HL-60 (cell line): ENCODE measurements around the gene KIAA1217.

Experiments used
- DNase-seq, 2 experiments: peaks; one replicate each; pipeline ENCODE4 v3.0.0-alpha.2; 2010 to 2020; ENCODE audit warnings: low read depth in 1 of 2, low spot score in 1 of 2
- H3K27ac ChIP-seq: fragments of 250-450 bp; sonication (Bioruptor Pico); replicated peaks from 2 replicates; pipeline ENCODE4 v1.5.1; 2020; ENCODE audit warnings: mild to moderate bottlenecking, moderate library complexity
- H3K27me3 ChIP-seq: fragments of 250-450 bp; sonication (Bioruptor Pico); 2 replicates; pipeline ENCODE4 v1.5.1; 2021; ENCODE audit warnings: mild to moderate bottlenecking, moderate library complexity; ENCODE audit not compliant: insufficient read depth, poor library complexity, severe bottlenecking
- H3K4me3 ChIP-seq: replicated peaks from 2 replicates; pipeline ENCODE4 v1.5.1; 2011; ENCODE audit warnings: mild to moderate bottlenecking, control low read depth, low read length; ENCODE audit not compliant: insufficient read depth
- GABPA ChIP-seq: IDR thresholded peaks from 2 replicates; pipeline ENCODE4 v1.6.1; 2012; ENCODE audit warnings: low read depth
- POLR2AphosphoS5 ChIP-seq: IDR thresholded peaks from 2 replicates; pipeline ENCODE4 v1.6.1; 2012; ENCODE audit warnings: low read depth
- SPI1 ChIP-seq: IDR thresholded peaks from 2 replicates; pipeline ENCODE4 v1.6.1; 2012; ENCODE audit warnings: low read depth, mild to moderate bottlenecking, borderline replicate concordance
- TF ChIP-seq, protein P1 (sequence below): IDR thresholded peaks from 2 replicates; pipeline ENCODE4 v1.6.1; 2012; ENCODE audit warnings: low read depth; ENCODE audit not compliant: insufficient replicate concordance
- TF ChIP-seq, protein P2 (sequence below): IDR thresholded peaks from one replicate; pipeline ENCODE4 v1.5.1; 2011; ENCODE audit warnings: low read length, control low read depth, inconsistent platforms; ENCODE audit not compliant: insufficient read depth

Gene KIAA1217

DNA sequence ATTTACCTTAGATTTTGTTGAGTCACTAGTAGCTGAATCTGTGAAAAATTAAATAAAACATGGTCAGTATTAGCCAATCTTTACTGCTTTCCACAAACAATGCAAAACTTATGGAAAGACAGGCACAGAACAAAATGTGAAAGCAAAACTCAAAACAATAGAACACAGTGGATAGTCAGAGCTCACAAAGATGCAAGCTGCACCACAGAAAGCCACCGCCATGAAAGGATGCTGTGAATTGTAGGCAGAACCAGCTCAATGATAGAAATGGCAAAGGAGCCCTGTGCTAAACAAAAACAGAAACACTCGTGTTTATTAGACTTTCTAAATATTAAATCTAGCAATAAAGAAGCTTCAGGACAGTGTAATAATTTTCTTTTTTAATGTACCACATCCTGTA is 380.3 kb downstream of the KIAA1217 start:
- DNase-seq, result no peak
- no peak overlapping the region for H3K4me3 ChIP-seq
- H3K27me3 ChIP-seq, result no peaks in the 10 kb centered on the region
- no peak overlapping the region for H3K27ac ChIP-seq
- TF ChIP-seq POLR2AphosphoS5 (no peak), SPI1 (no peak), GABPA (no peak)
- TF ChIP-seq, protein P1, sequence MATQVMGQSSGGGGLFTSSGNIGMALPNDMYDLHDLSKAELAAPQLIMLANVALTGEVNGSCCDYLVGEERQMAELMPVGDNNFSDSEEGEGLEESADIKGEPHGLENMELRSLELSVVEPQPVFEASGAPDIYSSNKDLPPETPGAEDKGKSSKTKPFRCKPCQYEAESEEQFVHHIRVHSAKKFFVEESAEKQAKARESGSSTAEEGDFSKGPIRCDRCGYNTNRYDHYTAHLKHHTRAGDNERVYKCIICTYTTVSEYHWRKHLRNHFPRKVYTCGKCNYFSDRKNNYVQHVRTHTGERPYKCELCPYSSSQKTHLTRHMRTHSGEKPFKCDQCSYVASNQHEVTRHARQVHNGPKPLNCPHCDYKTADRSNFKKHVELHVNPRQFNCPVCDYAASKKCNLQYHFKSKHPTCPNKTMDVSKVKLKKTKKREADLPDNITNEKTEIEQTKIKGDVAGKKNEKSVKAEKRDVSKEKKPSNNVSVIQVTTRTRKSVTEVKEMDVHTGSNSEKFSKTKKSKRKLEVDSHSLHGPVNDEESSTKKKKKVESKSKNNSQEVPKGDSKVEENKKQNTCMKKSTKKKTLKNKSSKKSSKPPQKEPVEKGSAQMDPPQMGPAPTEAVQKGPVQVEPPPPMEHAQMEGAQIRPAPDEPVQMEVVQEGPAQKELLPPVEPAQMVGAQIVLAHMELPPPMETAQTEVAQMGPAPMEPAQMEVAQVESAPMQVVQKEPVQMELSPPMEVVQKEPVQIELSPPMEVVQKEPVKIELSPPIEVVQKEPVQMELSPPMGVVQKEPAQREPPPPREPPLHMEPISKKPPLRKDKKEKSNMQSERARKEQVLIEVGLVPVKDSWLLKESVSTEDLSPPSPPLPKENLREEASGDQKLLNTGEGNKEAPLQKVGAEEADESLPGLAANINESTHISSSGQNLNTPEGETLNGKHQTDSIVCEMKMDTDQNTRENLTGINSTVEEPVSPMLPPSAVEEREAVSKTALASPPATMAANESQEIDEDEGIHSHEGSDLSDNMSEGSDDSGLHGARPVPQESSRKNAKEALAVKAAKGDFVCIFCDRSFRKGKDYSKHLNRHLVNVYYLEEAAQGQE, result no peak
- TF ChIP-seq, protein P2, sequence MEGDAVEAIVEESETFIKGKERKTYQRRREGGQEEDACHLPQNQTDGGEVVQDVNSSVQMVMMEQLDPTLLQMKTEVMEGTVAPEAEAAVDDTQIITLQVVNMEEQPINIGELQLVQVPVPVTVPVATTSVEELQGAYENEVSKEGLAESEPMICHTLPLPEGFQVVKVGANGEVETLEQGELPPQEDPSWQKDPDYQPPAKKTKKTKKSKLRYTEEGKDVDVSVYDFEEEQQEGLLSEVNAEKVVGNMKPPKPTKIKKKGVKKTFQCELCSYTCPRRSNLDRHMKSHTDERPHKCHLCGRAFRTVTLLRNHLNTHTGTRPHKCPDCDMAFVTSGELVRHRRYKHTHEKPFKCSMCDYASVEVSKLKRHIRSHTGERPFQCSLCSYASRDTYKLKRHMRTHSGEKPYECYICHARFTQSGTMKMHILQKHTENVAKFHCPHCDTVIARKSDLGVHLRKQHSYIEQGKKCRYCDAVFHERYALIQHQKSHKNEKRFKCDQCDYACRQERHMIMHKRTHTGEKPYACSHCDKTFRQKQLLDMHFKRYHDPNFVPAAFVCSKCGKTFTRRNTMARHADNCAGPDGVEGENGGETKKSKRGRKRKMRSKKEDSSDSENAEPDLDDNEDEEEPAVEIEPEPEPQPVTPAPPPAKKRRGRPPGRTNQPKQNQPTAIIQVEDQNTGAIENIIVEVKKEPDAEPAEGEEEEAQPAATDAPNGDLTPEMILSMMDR, result no peak

DNA sequence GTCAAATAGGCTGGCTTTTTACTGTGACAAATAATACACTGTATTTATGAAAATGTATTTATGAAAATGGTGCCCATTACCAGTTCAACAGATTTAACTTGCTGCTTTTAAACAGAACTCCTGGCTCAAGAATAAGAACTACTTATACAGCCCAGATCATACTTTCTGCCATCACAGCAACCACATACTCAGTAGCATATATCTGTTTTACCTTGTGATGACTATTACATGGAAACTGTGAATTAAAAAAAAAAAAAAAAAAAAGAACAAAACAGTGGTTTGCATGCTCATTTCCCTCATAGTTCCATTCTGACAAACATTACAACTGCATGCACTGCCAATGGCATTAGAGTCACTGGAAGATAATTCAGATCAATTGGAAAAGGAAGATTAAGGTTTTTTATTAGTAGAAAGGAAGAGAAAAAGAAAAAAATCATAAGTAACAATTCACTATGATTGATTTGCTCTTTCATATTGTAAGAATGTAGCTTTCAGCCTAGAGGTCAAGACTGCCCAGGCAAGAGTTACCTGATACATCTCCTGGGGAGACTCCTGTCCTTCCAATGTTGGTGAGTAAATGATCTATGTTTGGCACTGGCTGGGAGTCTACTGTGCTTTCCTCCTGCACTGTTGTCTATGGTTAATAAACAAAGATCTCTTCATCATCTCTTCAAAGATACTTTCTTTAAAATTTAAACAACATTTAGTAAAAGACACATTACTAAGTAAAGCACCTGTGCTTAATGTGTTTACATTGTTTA is 381.9 kb downstream of the KIAA1217 start:
- no peak for TF ChIP-seq SPI1
- TF ChIP-seq, protein P1, result no peak
- no peak for TF ChIP-seq POLR2AphosphoS5
- no peak for TF ChIP-seq GABPA

DNA sequence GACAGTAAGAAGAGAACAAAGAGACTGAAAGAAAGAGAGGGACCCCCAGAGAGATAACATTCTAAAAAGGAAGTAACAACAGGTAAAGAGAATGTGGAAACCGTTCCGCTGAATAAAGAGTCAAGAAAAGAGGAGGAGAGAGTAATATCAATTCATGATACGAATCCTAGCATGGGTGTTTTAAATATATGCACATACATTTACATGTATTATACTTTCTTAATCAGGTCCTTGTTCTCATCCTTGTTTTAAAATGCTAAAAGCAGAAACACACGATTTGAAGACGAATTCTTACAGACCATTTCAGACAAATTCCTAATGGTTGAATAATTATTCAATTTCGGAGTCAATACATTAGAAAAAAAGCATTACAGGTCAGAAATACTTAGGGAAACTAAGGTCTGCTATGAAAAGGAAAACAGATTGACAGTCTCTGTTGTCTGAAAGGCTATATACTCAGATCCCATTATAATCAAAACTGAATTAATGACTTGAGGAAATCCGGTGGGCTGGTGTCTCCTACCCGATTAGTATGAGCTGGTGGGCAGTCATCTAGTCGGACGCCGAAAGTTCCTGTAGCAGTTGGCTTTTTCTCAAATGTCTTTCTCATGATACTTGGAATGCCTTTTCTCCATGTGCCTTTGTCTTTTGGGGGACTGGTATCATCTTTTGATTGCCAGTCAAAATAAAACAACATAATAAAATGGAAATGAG is 387.4 kb downstream of the KIAA1217 start:
- Histone ChIP-seq H3K27ac (no peak overlapping the region), H3K27me3 (no peaks in the 10 kb centered on the region), H3K4me3 (no peak overlapping the region)
- no peak for TF ChIP-seq POLR2AphosphoS5
- TF ChIP-seq, protein P2, result no peak
- no peak for TF ChIP-seq GABPA
- no peak for TF ChIP-seq SPI1
- TF ChIP-seq, protein P1, result no peak
- DNase-seq, result no peak

More for the DNA sequence above, 381.9 kb downstream of the KIAA1217 start:
- Histone ChIP-seq H3K27ac (no peak overlapping the region), H3K27me3 (no peaks in the 10 kb centered on the region), H3K4me3 (no peak overlapping the region)
- DNase-seq, result no peak
